Spleen (tissue), 11 donors: ENCODE data around the gene GRIK2. TPM values are rescaled to one million over a fixed set of nuclear protein-coding genes. Genes with fewer than 3 reads are reported as not detected.

Source experiments
- DNase-seq: peaks from one replicate; pipeline ENCODE4 v3.0.0-alpha.2; 2020
- H3K27ac ChIP-seq, 8 donors: fragments of 200-600 bp; sonication (generic) in 7 of 8; 1 replicate in 4 of 8; 2 replicates in 4 of 8; pipeline versions ENCODE4 v1.5.0 to v1.8.0; 2016 to 2021; ENCODE audit warnings: inconsistent platforms in 4 of 8, mild to moderate bottlenecking in 4 of 8, moderate library complexity in 1 of 8
- H3K27me3 ChIP-seq, 7 donors: fragments of 200-600 bp; sonication (generic) in 6 of 7; replicated peaks in 1 of 7; 1 replicate in 4 of 7; 2 replicates in 3 of 7; pipeline versions ENCODE4 v1.5.0 to v1.8.0; 2016 to 2021; ENCODE audit warnings: inconsistent platforms in 3 of 7, mild to moderate bottlenecking in 1 of 7
- H3K36me3 ChIP-seq, 6 donors: fragments of 200-600 bp; sonication (generic) in 5 of 6; 1 replicate in 4 of 6; 2 replicates in 2 of 6; pipeline versions ENCODE4 v1.5.0 to v1.8.0; 2016 to 2021; ENCODE audit warnings: inconsistent platforms in 2 of 6
- H3K4me1 ChIP-seq, 6 donors: fragments of 200-600 bp; sonication (generic) in 5 of 6; 1 replicate in 3 of 6; 2 replicates in 3 of 6; pipeline versions ENCODE4 v1.5.0 to v1.8.0; 2016 to 2021; ENCODE audit warnings: inconsistent platforms in 3 of 6
- H3K4me3 ChIP-seq, 8 donors: fragments of 200-600 bp; sonication (generic) in 7 of 8; 1 replicate in 4 of 8; 2 replicates in 4 of 8; pipeline versions ENCODE4 v1.5.0 to v1.8.0; 2016 to 2021; ENCODE audit warnings: inconsistent platforms in 4 of 8, mild to moderate bottlenecking in 4 of 8, moderate library complexity in 2 of 8
- H3K9me3 ChIP-seq, 8 donors: fragments of 200-600 bp; sonication (generic) in 7 of 8; 1 replicate in 4 of 8; 2 replicates in 4 of 8; pipeline versions ENCODE4 v1.5.0 to v1.8.0; 2016 to 2021; ENCODE audit warnings: inconsistent platforms in 4 of 8
- POLR2A ChIP-seq, 3 donors: fragments of 450-650 bp; IDR thresholded peaks; one replicate each; pipeline ENCODE4 v1.5.1; 2017; ENCODE audit warnings: antibody characterized with exemption in 3 of 3, mild to moderate bottlenecking in 1 of 3
- POLR2AphosphoS5 ChIP-seq, 3 donors: sonication (generic); formaldehyde crosslinking; IDR thresholded peaks; one replicate each; pipeline ENCODE4 v1.5.1; 2017; ENCODE audit warnings: antibody characterized with exemption in 3 of 3
- WGBS, 5 donors: extraction: QIAGEN DNeasy Blood & Tissue Kit in 3 of 5; methylation state at CpG; one replicate each; pipeline versions ENCODE4 v1.1.5 to v1.1.7; 2013 to 2018; 5-methylcytosine and 5-hydroxymethylcytosine counted together
- intact Hi-C: fragments of 100-400 bp; cut with DNase I; formaldehyde crosslinking; loops from one replicate; pipeline ENCODE4 v1.15.0; 2023; ENCODE audit warnings: low total_unique reads
- polyA plus RNA-seq, 3 donors: library from polyadenylated mRNA; stranded (reverse); fragments of 200-250 nt; gene quantifications; one replicate each; pipeline ENCODE4 v1.2.1, GENCODE V29; 2013
- total RNA-seq, 7 donors: library from RNA; depleted of rRNA in 3 of 7; stranded (reverse); fragments of >200 nt in 3 of 7; fragmentation: NEBNext Ultra II Directional in 4 of 7; extraction: Animal tissue kit (Norgen Biotek cat#: 25700) in 4 of 7; gene quantifications; one replicate each; pipeline versions ENCODE4 v1.1.0 to v1.2.1, GENCODE V29; 2016 to 2021
- TF ChIP-seq, protein P1 (sequence below), 11 experiments: fragments of 200-600 bp in 7 of 11; fragments of 450-650 bp in 4 of 11; sonication (generic) in 4 of 11; IDR thresholded peaks in 8 of 11; conservative IDR thresholded peaks in 3 of 11; 1 replicate in 7 of 11; 2 replicates in 4 of 11; pipeline versions ENCODE4 v1.4.0 to v1.8.0; 2016 to 2021; ENCODE audit warnings: antibody characterized with exemption in 11 of 11, inconsistent platforms in 4 of 11, mild to moderate bottlenecking in 1 of 11
- donor health status: healthy with polysubstance abuse.
- donor health status: DM: no; HTN: no; CAD: no; lungs with moderate emphysema.
- donor health status: DM: no; HTN: no; CAD: no.
- donor health status: Bipolar disorder and iron deficiency.
- donor health status: healthy.
- donor health status: DM: no; HTN: no; CAD: no.
- donor health status: DM: yes; HTN: yes; CAD: no.

GRIK2 gene
- total and polyA plus RNA-seq, 10 donors, result 0.07 to 2.7 (median 0.89) TPM

DNA sequence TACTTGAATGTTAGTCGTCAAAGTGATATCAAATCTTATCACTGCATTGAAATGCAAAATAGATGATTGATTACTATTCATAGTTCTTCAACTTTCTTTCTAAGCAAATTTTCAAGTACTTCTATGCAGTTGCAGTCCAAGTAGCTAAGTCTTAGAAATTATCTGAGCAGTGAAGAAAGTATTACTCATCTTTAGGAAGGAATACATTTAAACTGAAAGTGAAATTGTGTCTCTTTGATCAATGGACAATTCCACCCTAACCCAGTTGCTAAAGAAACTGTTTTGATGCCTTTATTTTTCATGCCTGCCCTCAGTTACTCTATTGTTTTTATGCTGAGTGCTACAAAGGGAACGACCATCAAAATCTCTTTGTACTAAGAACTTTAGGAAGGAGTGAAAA, 337.4 kb downstream of the GRIK2 start:
- 24 to 51% (median 39%) methylated on average over 2 of the region's 2 CpGs for WGBS, 5 donors
- peaks cover 0 to 7% (median 3%) of the 10 kb centered on the region in 8 donors for H3K9me3 ChIP-seq
- H3K27me3 ChIP-seq, result no peaks in the 10 kb centered on the region
- no peak for DNase-seq
- no peak overlapping the region for H3K27ac ChIP-seq
- H3K4me1 ChIP-seq, result peaks cover 0 to 3% (median 0%) of the 10 kb centered on the region in 6 donors
- no peaks in the 10 kb centered on the region for H3K36me3 ChIP-seq
- H3K4me3 ChIP-seq, result no peak overlapping the region
- intact Hi-C loops, result no loop called here
- TF ChIP-seq POLR2A (IDR thresholded peaks at IDR 0.05) (no peak), POLR2AphosphoS5 (IDR thresholded peaks at IDR 0.05) (no peak)
- TF ChIP-seq, protein P1, sequence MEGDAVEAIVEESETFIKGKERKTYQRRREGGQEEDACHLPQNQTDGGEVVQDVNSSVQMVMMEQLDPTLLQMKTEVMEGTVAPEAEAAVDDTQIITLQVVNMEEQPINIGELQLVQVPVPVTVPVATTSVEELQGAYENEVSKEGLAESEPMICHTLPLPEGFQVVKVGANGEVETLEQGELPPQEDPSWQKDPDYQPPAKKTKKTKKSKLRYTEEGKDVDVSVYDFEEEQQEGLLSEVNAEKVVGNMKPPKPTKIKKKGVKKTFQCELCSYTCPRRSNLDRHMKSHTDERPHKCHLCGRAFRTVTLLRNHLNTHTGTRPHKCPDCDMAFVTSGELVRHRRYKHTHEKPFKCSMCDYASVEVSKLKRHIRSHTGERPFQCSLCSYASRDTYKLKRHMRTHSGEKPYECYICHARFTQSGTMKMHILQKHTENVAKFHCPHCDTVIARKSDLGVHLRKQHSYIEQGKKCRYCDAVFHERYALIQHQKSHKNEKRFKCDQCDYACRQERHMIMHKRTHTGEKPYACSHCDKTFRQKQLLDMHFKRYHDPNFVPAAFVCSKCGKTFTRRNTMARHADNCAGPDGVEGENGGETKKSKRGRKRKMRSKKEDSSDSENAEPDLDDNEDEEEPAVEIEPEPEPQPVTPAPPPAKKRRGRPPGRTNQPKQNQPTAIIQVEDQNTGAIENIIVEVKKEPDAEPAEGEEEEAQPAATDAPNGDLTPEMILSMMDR (IDR thresholded peaks at IDR 0.05 in 8 of 11, conservative IDR thresholded peaks at IDR 0.05 in 3 of 11), result no peak

- no peak for DNase-seq
- intact Hi-C loops, result no loop called here
- Histone ChIP-seq H3K36me3 (no peaks in the 10 kb centered on the region), H3K27ac (no peak overlapping the region), H3K4me3 (no peak overlapping the region), H3K27me3 (no peaks in the 10 kb centered on the region), H3K9me3 (peaks cover 0 to 24% (median 10%) of the 10 kb centered on the region in 8 donors), H3K4me1 (peaks cover 0 to 3% (median 0%) of the 10 kb centered on the region in 6 donors)
- TF ChIP-seq POLR2A (IDR thresholded peaks at IDR 0.05), result no peak
- TF ChIP-seq, protein P1 (IDR thresholded peaks at IDR 0.05 in 8 of 11, conservative IDR thresholded peaks at IDR 0.05 in 3 of 11), result no peak
- no peak for TF ChIP-seq POLR2AphosphoS5 (IDR thresholded peaks at IDR 0.05)
These were observed 340.4 kb downstream of the GRIK2 start for GRCh38 chr6:101733899-101734298.

- H3K27me3 ChIP-seq, result no peaks in the 10 kb centered on the region
- no peak overlapping the region for H3K4me3 ChIP-seq
- H3K9me3 ChIP-seq, result peaks cover 0 to 24% (median 10%) of the 10 kb centered on the region in 8 donors
- H3K4me1 ChIP-seq, result no peaks in the 10 kb centered on the region
- intact Hi-C loops, result no loop called here
- H3K36me3 ChIP-seq, result no peaks in the 10 kb centered on the region
- no peak overlapping the region for H3K27ac ChIP-seq
- 75 to 83% (median 79%) methylated on average over 1 of the region's 1 CpG for WGBS, 5 donors
- TF ChIP-seq POLR2AphosphoS5 (IDR thresholded peaks at IDR 0.05) (no peak), POLR2A (IDR thresholded peaks at IDR 0.05) (no peak)
- TF ChIP-seq, protein P1 (IDR thresholded peaks at IDR 0.05 in 8 of 11, conservative IDR thresholded peaks at IDR 0.05 in 3 of 11), result no peak
- DNase-seq, result no peak
These were observed 345.0 kb downstream of the GRIK2 start for GRCh38 chr6:101738481-101738880.

- intact Hi-C loops, result no loop called here
- 22 to 35% (median 34%) methylated on average over 2 of the region's 2 CpGs for WGBS, 5 donors
- DNase-seq, result no peak
These were observed 347.1 kb downstream of the GRIK2 start for GRCh38 chr6:101740631-101741030.

More at GRCh38 chr6:101740631-101741030, 347.1 kb downstream of the GRIK2 start:
- no peaks in the 10 kb centered on the region for H3K36me3 ChIP-seq
- no peaks in the 10 kb centered on the region for H3K4me1 ChIP-seq
- no peaks in the 10 kb centered on the region for H3K27me3 ChIP-seq
- H3K4me3 ChIP-seq, result no peak overlapping the region
- H3K9me3 ChIP-seq, result peaks cover 0 to 19% (median 10%) of the 10 kb centered on the region in 8 donors
- TF ChIP-seq POLR2AphosphoS5 (IDR thresholded peaks at IDR 0.05), result no peak
- H3K27ac ChIP-seq, result no peak overlapping the region
